ENCODE results near the gene FGB. TPM values are rescaled to one million over a fixed set of nuclear protein-coding genes. Genes with fewer than 3 reads are reported as not detected.

FGB gene
- total RNA-seq, 5 donors from 2014 or later (not counting 1 experiment from before 2014, with no cell fraction given) = 2.5 to 4.2 (median 3.0) TPM; not detected in 2

DNA sequence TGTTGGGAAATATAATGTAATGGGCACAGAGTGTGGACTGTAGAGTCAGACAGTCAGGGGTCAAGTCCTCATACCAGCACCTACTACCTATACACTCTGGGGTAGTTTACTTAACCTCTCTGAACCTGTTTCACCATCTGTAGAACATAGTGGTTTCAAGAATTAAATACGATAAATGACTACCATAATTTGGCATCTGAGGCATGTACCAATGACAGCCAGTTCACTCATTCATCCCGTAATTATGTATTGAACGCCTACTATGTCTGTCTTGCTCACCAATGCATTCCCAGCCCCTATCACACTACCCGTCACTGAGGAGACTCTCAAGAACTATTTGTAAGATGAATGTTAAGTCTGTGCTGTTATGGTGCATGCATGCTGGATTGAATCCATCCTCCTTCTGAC, 2.0 kb upstream of the FGB start:
- Mint-ChIP-seq H3K27me3 (peaks cover 2 to 17% of the 10 kb centered on the region in 2 donors), H3K4me1 (no peaks in the 10 kb centered on the region), H3K27ac (no peak overlapping the region), H3K9me3 (no peaks in the 10 kb centered on the region), H3K36me3 (no peaks in the 10 kb centered on the region), H3K4me3 (no peak overlapping the region)
- H3K4me1 ChIP-seq (ENCODE audit: control insufficient read depth in 1 of 2, extremely low read depth in 1 of 2, insufficient read depth in 2 of 2, low read length in 2 of 2) = no peaks in the 10 kb centered on the region
- no CpG with 5 or more reads among the region's 4 CpGs for WGBS (ENCODE audit: insufficient coverage)
- ChIA-PET POLR2A (no interaction called here), CTCF (interaction anchor here in 1 of 2 donors (1.1 kb wide), 1 partner anchor 13 kb away, joined by 3 read pairs; no protein-coding TSS in a partner anchor)
- no peaks in the 10 kb centered on the region for H3K36me3 ChIP-seq (ENCODE audit: control insufficient read depth in 2 of 2, extremely low read depth in 1 of 2, insufficient read depth in 1 of 2, low read length in 1 of 2)
- no peak overlapping the region for H3K27ac ChIP-seq (ENCODE audit: low read length)
- ATAC-seq (replicated peaks in 1 of 4) (no peak), DNase-seq (no peak)
- no peaks in the 10 kb centered on the region for H3K9me3 ChIP-seq
- no peak overlapping the region for H3K4me3 ChIP-seq (ENCODE audit: control insufficient read depth in 1 of 2, extremely low read depth in 1 of 2, low read length in 1 of 2)
- peaks cover 0 to 2% of the 10 kb centered on the region in 2 experiments for H3K27me3 ChIP-seq (replicated peaks in 1 of 2; ENCODE audit: control insufficient read depth in 2 of 2, extremely low read depth in 1 of 2, insufficient read depth in 2 of 2, low read length in 1 of 2)

DNA sequence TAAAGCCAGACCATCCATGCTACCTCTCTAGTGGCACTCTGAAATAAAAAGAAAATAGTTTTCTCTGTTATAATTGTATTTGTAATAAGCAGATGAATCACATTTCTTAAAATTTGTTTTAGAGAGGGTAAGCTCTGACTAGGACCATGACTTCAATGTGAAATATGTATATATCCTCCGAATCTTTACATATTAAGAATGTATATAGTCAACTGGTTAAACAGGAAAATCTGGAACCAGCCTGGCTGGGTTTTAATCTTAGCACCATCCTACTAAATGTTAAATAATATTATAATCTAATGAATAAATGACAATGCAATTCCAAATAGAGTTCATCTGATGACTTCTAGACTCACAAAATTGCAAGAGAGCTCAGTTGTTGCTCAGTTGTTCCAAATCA, 1.5 kb downstream of the FGB start:
- H3K4me1 ChIP-seq (ENCODE audit: control insufficient read depth in 1 of 2, extremely low read depth in 1 of 2, insufficient read depth in 2 of 2, low read length in 2 of 2) = no peaks in the 10 kb centered on the region
- H3K4me3 Mint-ChIP-seq = no peak overlapping the region
- no peaks in the 10 kb centered on the region for H3K4me1 Mint-ChIP-seq
- CTCF ChIA-PET = interaction anchor here in 1 of 2 donors (0.6 kb wide), 2 partner anchors 12 to 58 kb away, joined by 3 to 5 read pairs; no protein-coding TSS in a partner anchor
- no peak overlapping the region for H3K27ac ChIP-seq (ENCODE audit: low read length)
- H3K27me3 Mint-ChIP-seq = peaks cover 0 to 9% of the 10 kb centered on the region in 2 donors
- H3K9me3 ChIP-seq = no peaks in the 10 kb centered on the region
- H3K9me3 Mint-ChIP-seq = no peaks in the 10 kb centered on the region
- DNase-seq (no peak), ATAC-seq (replicated peaks in 1 of 4) (no peak)
- no peaks in the 10 kb centered on the region for H3K27me3 ChIP-seq (replicated peaks in 1 of 2; ENCODE audit: control insufficient read depth in 2 of 2, extremely low read depth in 1 of 2, insufficient read depth in 2 of 2, low read length in 1 of 2)
- no peak overlapping the region for H3K27ac Mint-ChIP-seq
- H3K4me3 ChIP-seq (ENCODE audit: control insufficient read depth in 1 of 2, extremely low read depth in 1 of 2, low read length in 1 of 2) = no peak overlapping the region
- no peaks in the 10 kb centered on the region for H3K36me3 ChIP-seq (ENCODE audit: control insufficient read depth in 2 of 2, extremely low read depth in 1 of 2, insufficient read depth in 1 of 2, low read length in 1 of 2)
- H3K36me3 Mint-ChIP-seq = no peaks in the 10 kb centered on the region
- POLR2A ChIA-PET = no interaction called here
- no CpG with 5 or more reads among the region's 1 CpG for WGBS (ENCODE audit: insufficient coverage)

DNA sequence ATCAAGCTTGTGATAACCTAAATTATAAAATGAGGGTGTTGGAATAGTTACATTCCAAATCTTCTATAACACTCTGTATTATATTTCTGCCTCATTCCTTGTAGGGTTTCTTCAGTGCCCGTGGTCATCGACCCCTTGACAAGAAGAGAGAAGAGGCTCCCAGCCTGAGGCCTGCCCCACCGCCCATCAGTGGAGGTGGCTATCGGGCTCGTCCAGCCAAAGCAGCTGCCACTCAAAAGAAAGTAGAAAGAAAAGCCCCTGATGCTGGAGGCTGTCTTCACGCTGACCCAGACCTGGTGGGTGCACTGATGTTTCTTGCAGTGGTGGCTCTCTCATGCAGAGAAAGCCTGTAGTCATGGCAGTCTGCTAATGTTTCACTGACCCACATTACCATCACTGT, 2.9 kb downstream of the FGB start:
- Mint-ChIP-seq H3K36me3 (no peaks in the 10 kb centered on the region), H3K27ac (no peak overlapping the region)

DNA sequence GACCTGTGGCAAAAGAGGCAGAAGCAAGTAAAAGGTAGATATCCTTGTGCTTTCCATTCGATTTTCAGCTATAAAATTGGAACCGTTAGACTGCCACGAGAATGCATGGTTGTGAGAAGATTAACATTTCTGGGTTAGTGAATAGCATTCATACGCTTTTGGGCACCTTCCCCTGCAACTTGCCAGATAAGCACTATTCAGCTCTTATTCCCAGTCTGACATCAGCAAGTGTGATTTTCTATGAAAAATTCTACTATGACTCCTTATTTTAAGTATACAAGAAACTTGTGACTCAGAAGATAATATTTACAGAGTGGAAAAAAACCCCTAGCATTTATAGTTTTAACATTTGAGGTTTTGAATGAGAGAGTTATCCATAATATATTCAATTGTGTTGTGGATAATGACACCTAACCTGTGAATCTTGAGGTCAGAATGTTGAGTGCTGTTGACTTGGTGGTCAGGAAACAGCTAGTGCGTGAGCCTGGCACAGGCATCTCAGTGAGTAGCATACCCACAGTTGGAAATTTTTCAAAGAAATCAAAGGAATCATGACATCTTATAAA, 3.9 kb downstream of the FGB start:
- H3K36me3 ChIP-seq (ENCODE audit: control insufficient read depth in 2 of 2, extremely low read depth in 1 of 2, insufficient read depth in 1 of 2, low read length in 1 of 2) = no peaks in the 10 kb centered on the region
- CTCF ChIA-PET = no interaction called here
- H3K9me3 ChIP-seq = no peaks in the 10 kb centered on the region
- H3K4me3 Mint-ChIP-seq = no peak overlapping the region
- H3K4me1 Mint-ChIP-seq = no peaks in the 10 kb centered on the region
- DNase-seq (no peak), ATAC-seq (replicated peaks in 1 of 4) (no peak)
- H3K27ac ChIP-seq (ENCODE audit: low read length) = no peak overlapping the region
- H3K27me3 ChIP-seq (replicated peaks in 1 of 2; ENCODE audit: control insufficient read depth in 2 of 2, extremely low read depth in 1 of 2, insufficient read depth in 2 of 2, low read length in 1 of 2) = no peaks in the 10 kb centered on the region
- no peaks in the 10 kb centered on the region for H3K36me3 Mint-ChIP-seq
- H3K27me3 Mint-ChIP-seq = peaks cover under 1 to 14% of the 10 kb centered on the region in 2 donors
- no peaks in the 10 kb centered on the region for H3K4me1 ChIP-seq (ENCODE audit: control insufficient read depth in 1 of 2, extremely low read depth in 1 of 2, insufficient read depth in 2 of 2, low read length in 2 of 2)
- no peak overlapping the region for H3K27ac Mint-ChIP-seq
- WGBS (ENCODE audit: insufficient coverage) = 0% methylated on average over 1 of the region's 5 CpGs
- POLR2A ChIA-PET = no interaction called here
- no peak overlapping the region for H3K4me3 ChIP-seq (ENCODE audit: control insufficient read depth in 1 of 2, extremely low read depth in 1 of 2, low read length in 1 of 2)
- H3K9me3 Mint-ChIP-seq = no peaks in the 10 kb centered on the region

More for the DNA sequence above, 2.9 kb downstream of the FGB start:
- no peaks in the 10 kb centered on the region for H3K27me3 ChIP-seq (replicated peaks in 1 of 2; ENCODE audit: control insufficient read depth in 2 of 2, extremely low read depth in 1 of 2, insufficient read depth in 2 of 2, low read length in 1 of 2)
- ATAC-seq (replicated peaks in 1 of 4) (no peak), DNase-seq (no peak)
- H3K4me1 ChIP-seq (ENCODE audit: control insufficient read depth in 1 of 2, extremely low read depth in 1 of 2, insufficient read depth in 2 of 2, low read length in 2 of 2) = no peaks in the 10 kb centered on the region
- no peak overlapping the region for H3K4me3 ChIP-seq (ENCODE audit: control insufficient read depth in 1 of 2, extremely low read depth in 1 of 2, low read length in 1 of 2)
- CTCF ChIA-PET = interaction anchor here in 1 of 2 donors (0.6 kb wide), 1 partner anchor 22 kb away, joined by 3 read pairs; no protein-coding TSS in a partner anchor
- H3K4me1 Mint-ChIP-seq = no peaks in the 10 kb centered on the region
- H3K27ac ChIP-seq (ENCODE audit: low read length) = no peak overlapping the region
- POLR2A ChIA-PET = no interaction called here
- WGBS (ENCODE audit: insufficient coverage) = 80% methylated on average over 2 of the region's 6 CpGs
- H3K4me3 Mint-ChIP-seq = no peak overlapping the region
- H3K9me3 Mint-ChIP-seq = no peaks in the 10 kb centered on the region
- H3K27me3 Mint-ChIP-seq = peaks cover 0 to 11% of the 10 kb centered on the region in 2 donors
- H3K36me3 ChIP-seq (ENCODE audit: control insufficient read depth in 2 of 2, extremely low read depth in 1 of 2, insufficient read depth in 1 of 2, low read length in 1 of 2) = no peaks in the 10 kb centered on the region
- H3K9me3 ChIP-seq = no peaks in the 10 kb centered on the region

DNA sequence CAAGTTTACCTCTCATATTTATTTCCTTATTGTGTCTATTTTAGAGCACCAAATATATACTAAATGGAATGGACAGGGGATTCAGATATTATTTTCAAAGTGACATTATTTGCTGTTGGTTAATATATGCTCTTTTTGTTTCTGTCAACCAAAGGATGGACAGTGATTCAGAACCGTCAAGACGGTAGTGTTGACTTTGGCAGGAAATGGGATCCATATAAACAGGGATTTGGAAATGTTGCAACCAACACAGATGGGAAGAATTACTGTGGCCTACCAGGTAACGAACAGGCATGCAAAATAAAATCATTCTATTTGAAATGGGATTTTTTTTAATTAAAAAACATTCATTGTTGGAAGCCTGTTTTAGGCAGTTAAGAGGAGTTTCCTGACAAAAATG, 6.2 kb downstream of the FGB start:
- Mint-ChIP-seq H3K9me3 (no peaks in the 10 kb centered on the region), H3K4me3 (no peak overlapping the region), H3K27me3 (peaks cover 3 to 8% of the 10 kb centered on the region in 2 donors), H3K27ac (no peak overlapping the region), H3K4me1 (no peaks in the 10 kb centered on the region), H3K36me3 (no peaks in the 10 kb centered on the region)
- H3K27me3 ChIP-seq (replicated peaks in 1 of 2; ENCODE audit: control insufficient read depth in 2 of 2, extremely low read depth in 1 of 2, insufficient read depth in 2 of 2, low read length in 1 of 2) = no peaks in the 10 kb centered on the region
- no peaks in the 10 kb centered on the region for H3K9me3 ChIP-seq
- H3K4me3 ChIP-seq (ENCODE audit: control insufficient read depth in 1 of 2, extremely low read depth in 1 of 2, low read length in 1 of 2) = no peak overlapping the region
- H3K36me3 ChIP-seq (ENCODE audit: control insufficient read depth in 2 of 2, extremely low read depth in 1 of 2, insufficient read depth in 1 of 2, low read length in 1 of 2) = no peaks in the 10 kb centered on the region
- H3K27ac ChIP-seq (ENCODE audit: low read length) = no peak overlapping the region
- H3K4me1 ChIP-seq (ENCODE audit: control insufficient read depth in 1 of 2, extremely low read depth in 1 of 2, insufficient read depth in 2 of 2, low read length in 2 of 2) = no peaks in the 10 kb centered on the region
- no peak for ATAC-seq (replicated peaks in 1 of 4)
- ChIA-PET CTCF (interaction anchor here in 1 of 2 donors (0.6 kb wide), 1 partner anchor 18 kb away, joined by 3 read pairs; no protein-coding TSS in a partner anchor), POLR2A (no interaction called here)
- WGBS (ENCODE audit: insufficient coverage) = 50% methylated on average over 2 of the region's 3 CpGs
- no peak for DNase-seq

DNA sequence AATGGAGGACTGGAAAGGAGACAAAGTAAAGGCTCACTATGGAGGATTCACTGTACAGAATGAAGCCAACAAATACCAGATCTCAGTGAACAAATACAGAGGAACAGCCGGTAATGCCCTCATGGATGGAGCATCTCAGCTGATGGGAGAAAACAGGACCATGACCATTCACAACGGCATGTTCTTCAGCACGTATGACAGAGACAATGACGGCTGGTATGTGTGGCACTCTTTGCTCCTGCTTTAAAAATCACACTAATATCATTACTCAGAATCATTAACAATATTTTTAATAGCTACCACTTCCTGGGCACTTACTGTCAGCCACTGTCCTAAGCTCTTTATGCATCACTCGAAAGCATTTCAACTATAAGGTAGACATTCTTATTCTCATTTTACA, 6.8 kb downstream of the FGB start:
- no peak overlapping the region for H3K27ac ChIP-seq (ENCODE audit: low read length)
- H3K27ac Mint-ChIP-seq = no peak overlapping the region
- H3K27me3 ChIP-seq (replicated peaks in 1 of 2; ENCODE audit: control insufficient read depth in 2 of 2, extremely low read depth in 1 of 2, insufficient read depth in 2 of 2, low read length in 1 of 2) = no peaks in the 10 kb centered on the region
- H3K9me3 ChIP-seq = no peaks in the 10 kb centered on the region
- no peaks in the 10 kb centered on the region for H3K9me3 Mint-ChIP-seq
- no peak overlapping the region for H3K4me3 Mint-ChIP-seq
- DNase-seq (no peak), ATAC-seq (replicated peaks in 1 of 4) (no peak)
- POLR2A ChIA-PET = no interaction called here
- no peaks in the 10 kb centered on the region for H3K36me3 ChIP-seq (ENCODE audit: control insufficient read depth in 2 of 2, extremely low read depth in 1 of 2, insufficient read depth in 1 of 2, low read length in 1 of 2)
- CTCF ChIA-PET = no interaction called here
- H3K27me3 Mint-ChIP-seq = peaks cover 3 to 8% of the 10 kb centered on the region in 2 donors
- no peaks in the 10 kb centered on the region for H3K36me3 Mint-ChIP-seq
- H3K4me1 ChIP-seq (ENCODE audit: control insufficient read depth in 1 of 2, extremely low read depth in 1 of 2, insufficient read depth in 2 of 2, low read length in 2 of 2) = no peaks in the 10 kb centered on the region
- H3K4me3 ChIP-seq (ENCODE audit: control insufficient read depth in 1 of 2, extremely low read depth in 1 of 2, low read length in 1 of 2) = no peak overlapping the region
- H3K4me1 Mint-ChIP-seq = no peaks in the 10 kb centered on the region
- 91% methylated on average over 4 of the region's 5 CpGs for WGBS (ENCODE audit: insufficient coverage)

Measured in T-cell (primary cell).